Central memory CD8-positive, alpha-beta T cell (primary cell): ENCODE data around the gene B4GALNT1.

Source experiments
- ATAC-seq: fragments of 150-1000 bp; cut with Tn5 transposase; replicated peaks from 2 replicates; pipeline ENCODE4 v1.10.0; 2022; ENCODE audit warnings: mild to moderate bottlenecking, moderate FRiP score, moderate number of reproducible peaks; ENCODE audit not compliant: poor library complexity, severe bottlenecking; ENCODE audit errors: extremely low read depth
- DNase-seq, 2 donors: peaks; one replicate each; pipeline ENCODE4 v3.0.0; 2021; ENCODE audit warnings: low spot score in 2 of 2
- H3K27ac Mint-ChIP-seq: one replicate; pipeline ENCODE4 v1.8.0; 2022; ENCODE audit warnings: low read depth, mild to moderate bottlenecking, moderate library complexity, mixed read lengths
- H3K27me3 Mint-ChIP-seq: one replicate; pipeline ENCODE4 v1.8.0; 2022; ENCODE audit warnings: mixed read lengths
- H3K36me3 Mint-ChIP-seq: one replicate; pipeline ENCODE4 v1.8.0; 2022; ENCODE audit warnings: mild to moderate bottlenecking, moderate library complexity, mixed read lengths; ENCODE audit not compliant: insufficient read depth
- H3K4me1 Mint-ChIP-seq: one replicate; pipeline ENCODE4 v1.8.0; 2022; ENCODE audit warnings: mixed read lengths
- H3K4me3 Mint-ChIP-seq: one replicate; pipeline ENCODE4 v1.8.0; 2022; ENCODE audit warnings: mild to moderate bottlenecking, moderate library complexity, mixed read lengths
- H3K9me3 Mint-ChIP-seq: one replicate; pipeline ENCODE4 v1.8.0; 2022; ENCODE audit warnings: mixed read lengths

B4GALNT1 gene

DNA sequence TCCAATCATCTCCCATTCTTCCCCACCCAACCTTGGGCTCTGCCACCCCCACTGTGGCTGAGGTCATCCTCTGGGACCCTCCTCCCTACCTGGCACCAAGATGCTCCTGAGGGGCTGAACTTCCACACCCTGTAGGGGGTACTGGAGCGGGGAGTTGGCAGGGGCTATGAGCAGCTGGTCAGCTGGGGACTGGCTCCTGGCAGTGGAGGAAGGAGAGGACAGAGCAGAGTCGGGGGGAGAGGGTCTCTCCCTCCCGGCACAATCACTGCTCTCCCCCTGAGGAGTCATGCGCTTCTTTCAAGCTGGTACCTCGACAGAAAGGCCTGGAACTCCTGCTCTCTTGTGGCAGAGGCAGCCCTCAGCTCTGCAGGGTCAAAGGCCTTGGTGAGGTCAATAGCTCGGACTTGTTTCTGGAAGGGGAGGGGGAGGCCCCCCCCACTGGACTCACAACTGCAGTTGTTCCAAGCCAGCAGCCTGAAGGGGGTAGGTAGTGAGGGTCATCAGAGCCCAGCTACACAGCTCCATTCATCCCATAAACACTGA, 2.0 kb downstream of the B4GALNT1 start:
- H3K9me3 Mint-ChIP-seq = no peaks in the 10 kb centered on the region
- H3K36me3 Mint-ChIP-seq = no peaks in the 10 kb centered on the region
- peaks cover 67% of the 10 kb centered on the region for H3K27me3 Mint-ChIP-seq
- H3K4me3 Mint-ChIP-seq = no peak overlapping the region
- no peak overlapping the region for H3K27ac Mint-ChIP-seq
- ATAC-seq (no peak), DNase-seq (peak in 1 of 2 donors; percentile 12)
- peaks cover 9% of the 10 kb centered on the region for H3K4me1 Mint-ChIP-seq

DNA sequence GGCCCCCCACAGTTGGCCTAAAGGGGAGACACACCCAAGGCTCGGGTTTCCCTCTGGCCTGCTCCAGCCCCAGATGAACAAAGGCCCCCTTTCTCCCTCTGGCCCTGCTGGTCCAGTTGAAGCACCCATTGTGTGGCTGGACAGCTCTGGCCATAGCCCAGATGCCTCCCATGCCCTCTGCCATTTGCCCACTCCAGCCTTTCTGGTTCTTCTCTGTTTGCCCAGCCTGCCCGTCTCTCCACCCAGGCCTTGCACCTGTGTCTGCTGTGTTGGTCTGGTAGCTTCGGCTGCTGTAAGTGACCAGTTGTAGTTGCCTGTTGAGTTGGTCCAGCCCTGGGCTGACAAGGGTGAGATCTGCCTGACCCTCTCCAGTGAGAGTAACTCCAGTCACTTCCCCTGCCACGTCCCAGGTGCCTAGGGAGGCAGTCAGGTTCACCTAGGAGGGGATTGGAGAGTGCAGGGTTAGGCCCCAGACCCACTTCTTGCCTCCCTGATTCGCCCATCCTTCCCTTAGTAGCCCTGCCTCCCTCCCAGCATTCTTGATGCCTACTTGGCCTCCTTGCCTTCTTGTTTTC, 3.0 kb downstream of the B4GALNT1 start:
- H3K4me1 Mint-ChIP-seq = peaks cover 9% of the 10 kb centered on the region
- DNase-seq (peak in 1 of 2 donors; percentile 12), ATAC-seq (no peak)
- no peaks in the 10 kb centered on the region for H3K36me3 Mint-ChIP-seq
- H3K4me3 Mint-ChIP-seq = no peak overlapping the region
- H3K9me3 Mint-ChIP-seq = no peaks in the 10 kb centered on the region
- H3K27me3 Mint-ChIP-seq = peaks cover 76% of the 10 kb centered on the region
- H3K27ac Mint-ChIP-seq = no peak overlapping the region

DNA sequence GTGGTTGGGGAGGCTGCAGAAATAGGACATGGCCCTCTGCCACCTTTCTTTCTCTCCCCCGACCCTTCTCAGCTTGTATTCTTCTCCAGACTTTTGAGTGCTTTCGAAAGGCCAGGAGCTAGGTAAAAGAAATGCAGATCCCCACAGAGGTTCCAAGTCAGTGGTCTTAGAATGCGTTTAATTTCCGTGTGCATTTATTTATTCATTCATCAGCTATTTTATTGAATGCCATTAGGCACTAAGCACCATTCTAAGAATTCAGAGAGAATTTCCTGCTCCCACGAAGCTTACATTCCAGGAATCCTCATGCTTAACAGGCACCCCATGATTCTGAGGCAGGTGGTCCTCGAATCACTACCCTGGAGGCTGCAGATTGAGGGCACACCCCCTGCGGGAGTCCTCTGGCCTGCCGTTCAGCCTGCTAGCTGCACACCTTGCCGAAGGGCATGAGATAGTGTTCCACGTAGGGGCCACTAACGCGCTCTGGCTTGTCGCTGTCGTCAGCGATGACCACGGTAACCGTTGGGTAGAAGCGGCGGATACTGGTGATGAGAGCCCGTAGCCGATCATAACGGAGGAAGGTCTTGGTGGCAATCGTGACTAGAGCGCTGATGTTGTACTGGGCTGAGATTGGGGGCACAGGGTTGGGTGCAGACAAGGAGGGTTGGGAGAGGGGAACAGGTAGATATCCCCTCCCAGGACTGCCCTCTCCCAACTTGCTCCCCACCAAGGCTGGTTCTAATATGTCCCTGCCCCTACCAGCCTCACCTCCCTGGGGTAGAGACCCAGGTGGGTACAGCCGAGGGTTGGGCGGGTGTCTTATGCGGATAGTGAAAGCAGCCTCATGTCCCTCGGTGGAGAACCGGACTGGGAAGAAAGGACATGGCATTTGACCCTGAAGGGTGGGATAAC, 4.5 kb downstream of the B4GALNT1 start:
- Mint-ChIP-seq H3K36me3 (no peaks in the 10 kb centered on the region), H3K4me1 (peaks cover 9% of the 10 kb centered on the region), H3K27me3 (peaks cover 87% of the 10 kb centered on the region), H3K27ac (no peak overlapping the region), H3K9me3 (no peaks in the 10 kb centered on the region), H3K4me3 (peak overlapping the region; percentile 8)
- DNase-seq (peak in 1 of 2 donors; percentile 12), ATAC-seq (no peak)

DNA sequence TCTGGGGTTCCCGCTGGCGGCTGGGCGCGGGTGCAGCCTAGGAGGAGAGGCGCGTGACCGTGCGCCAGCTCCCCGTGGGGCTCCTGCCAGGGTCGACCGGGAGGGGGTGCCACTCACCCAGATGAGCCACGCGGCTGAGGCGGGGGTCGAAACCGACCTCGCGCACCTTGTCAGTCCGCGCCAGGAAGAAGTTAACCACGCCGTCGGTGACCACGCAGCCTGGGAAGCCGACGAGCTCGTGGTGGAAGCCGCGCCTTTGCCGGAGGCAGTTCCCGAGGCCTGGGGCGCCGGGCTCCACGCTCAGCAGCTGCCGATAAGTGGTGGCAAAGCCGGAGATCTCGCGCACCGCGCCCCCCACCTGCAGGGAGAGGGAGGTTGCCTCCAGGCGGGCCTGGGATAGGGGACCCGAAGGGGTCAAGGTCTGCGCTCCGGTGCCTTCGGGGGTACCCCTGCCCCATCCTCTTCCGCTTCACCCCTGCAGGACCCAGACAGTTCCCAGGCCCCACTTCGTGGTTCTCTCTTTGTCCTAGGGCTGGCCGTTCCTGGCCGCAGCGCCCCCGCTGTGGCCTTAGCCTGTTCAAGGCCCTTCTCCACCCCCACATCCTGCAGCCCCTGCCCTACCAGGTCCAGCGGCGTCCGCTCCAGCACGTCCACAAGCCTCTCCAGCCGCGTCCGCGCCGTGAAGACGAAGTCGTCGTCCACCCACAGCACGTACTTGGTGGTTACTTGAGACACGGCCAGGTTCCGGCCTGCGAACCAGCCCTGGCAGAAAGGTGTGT, 5.3 kb downstream of the B4GALNT1 start:
- Mint-ChIP-seq H3K4me1 (peaks cover 9% of the 10 kb centered on the region), H3K4me3 (peak overlapping the region; percentile 8), H3K36me3 (no peaks in the 10 kb centered on the region), H3K9me3 (no peaks in the 10 kb centered on the region), H3K27ac (no peak overlapping the region), H3K27me3 (peaks cover 90% of the 10 kb centered on the region)
- DNase-seq = peak in 1 of 2 donors; percentile 13
- no peak for ATAC-seq

DNA sequence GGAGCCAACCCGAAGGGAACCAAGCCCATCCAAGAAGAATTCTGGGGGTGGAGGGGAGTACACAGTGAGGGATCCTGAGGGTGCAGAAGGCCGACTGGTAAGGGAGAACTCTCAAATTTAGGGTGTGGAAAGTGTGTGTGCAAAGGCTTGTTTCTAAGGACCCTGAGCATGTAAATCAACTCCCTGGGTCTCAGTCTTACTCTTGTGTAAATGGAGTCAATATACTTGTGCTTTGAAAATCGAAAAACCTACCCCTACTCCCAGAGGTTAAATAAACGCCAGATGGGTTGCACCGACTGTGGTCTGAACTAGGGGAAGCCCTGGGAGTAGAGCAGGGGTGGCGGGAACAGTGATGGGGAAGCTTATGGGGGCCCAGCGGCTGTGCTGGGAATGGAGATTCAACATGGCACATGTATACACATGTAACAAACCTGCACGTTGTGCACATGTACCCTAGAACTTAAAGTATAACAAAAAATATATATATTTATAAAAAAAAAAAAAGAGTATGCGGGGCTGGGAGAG, 6.0 kb downstream of the B4GALNT1 start:
- Mint-ChIP-seq H3K36me3 (no peaks in the 10 kb centered on the region), H3K9me3 (no peaks in the 10 kb centered on the region), H3K27ac (no peak overlapping the region), H3K27me3 (peaks cover 91% of the 10 kb centered on the region), H3K4me1 (peaks cover 7% of the 10 kb centered on the region), H3K4me3 (no peak overlapping the region)
- ATAC-seq = no peak
- no peak for DNase-seq

DNA sequence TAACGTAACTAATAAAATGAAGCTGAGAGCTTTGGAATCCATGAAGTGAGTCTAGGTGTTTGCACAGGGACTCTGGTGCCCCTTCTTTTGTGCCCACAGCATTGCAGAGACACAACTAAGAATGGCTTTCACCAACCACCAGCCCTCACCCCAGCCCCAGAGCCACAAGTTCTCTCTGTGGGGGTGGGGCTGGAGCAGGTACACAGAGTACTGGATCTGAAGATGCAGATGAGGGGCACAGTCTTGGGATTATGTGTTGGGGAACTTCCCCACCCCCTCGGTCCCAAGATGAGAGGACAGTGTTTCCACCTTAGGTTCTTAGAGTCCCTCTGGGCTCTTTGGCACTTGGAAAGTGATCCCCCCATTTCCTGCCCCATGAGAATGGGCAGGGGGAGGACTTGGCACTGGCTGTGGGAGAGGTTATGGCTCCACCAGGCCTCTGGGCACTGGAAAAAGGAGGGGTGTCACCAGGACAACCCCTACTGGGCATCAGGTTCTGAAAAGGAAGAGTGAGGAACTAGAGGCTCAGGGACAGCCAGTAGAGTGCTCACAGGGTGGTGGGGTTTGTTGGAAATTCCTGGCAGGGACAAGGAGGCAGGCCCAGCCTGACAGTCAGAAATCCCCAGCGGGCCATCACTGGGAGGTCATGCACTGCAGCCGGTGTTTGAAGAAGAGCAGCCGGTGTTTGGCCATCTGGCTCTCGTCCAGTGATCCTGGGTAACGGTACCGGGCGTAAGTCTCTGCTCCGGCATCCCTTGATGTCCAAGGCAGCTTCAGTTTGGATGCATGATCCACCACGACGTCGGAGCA, 6.7 kb downstream of the B4GALNT1 start:
- H3K27me3 Mint-ChIP-seq = peaks cover 91% of the 10 kb centered on the region
- peaks cover 10% of the 10 kb centered on the region for H3K4me1 Mint-ChIP-seq
- no peaks in the 10 kb centered on the region for H3K9me3 Mint-ChIP-seq
- H3K36me3 Mint-ChIP-seq = peaks cover under 1% of the 10 kb centered on the region
- ATAC-seq (no peak), DNase-seq (no peak)
- H3K4me3 Mint-ChIP-seq = no peak overlapping the region
- H3K27ac Mint-ChIP-seq = no peak overlapping the region

DNA sequence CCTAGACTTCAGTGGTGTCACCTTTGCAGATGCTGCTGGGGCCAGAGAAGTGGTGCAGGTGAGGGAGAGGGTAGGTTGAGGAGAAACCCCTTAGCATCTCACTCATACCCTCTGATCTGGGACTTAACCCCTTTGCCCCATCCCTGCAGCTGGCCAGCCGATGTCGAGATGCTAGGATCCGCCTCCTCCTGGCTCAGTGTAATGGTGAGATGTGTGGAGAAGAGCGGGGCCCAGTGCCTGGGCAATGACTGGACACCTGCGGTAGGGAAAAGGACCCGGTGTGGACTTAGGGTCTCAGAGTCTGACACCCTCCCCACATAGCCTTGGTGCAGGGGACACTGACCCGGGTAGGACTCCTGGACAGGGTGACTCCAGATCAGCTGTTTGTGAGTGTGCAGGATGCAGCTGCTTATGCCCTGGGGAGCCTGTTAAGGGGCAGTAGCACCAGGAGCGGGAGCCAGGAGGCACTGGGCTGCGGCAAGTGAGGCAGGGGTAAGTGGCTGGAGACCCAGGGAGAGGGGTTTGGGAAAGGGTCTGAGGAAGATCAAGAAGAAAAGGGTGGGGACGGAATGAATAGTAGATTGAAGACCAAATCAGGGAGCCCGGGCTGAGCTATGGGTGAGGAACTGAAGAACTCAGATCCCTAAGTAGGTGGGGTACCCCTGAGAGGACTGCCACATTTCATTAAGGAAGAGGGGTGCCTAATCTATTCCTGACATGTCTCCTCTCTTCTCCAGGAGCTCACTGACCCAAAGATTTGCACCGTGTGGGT, 7.6 kb downstream of the B4GALNT1 start:
- no peak for DNase-seq

DNA sequence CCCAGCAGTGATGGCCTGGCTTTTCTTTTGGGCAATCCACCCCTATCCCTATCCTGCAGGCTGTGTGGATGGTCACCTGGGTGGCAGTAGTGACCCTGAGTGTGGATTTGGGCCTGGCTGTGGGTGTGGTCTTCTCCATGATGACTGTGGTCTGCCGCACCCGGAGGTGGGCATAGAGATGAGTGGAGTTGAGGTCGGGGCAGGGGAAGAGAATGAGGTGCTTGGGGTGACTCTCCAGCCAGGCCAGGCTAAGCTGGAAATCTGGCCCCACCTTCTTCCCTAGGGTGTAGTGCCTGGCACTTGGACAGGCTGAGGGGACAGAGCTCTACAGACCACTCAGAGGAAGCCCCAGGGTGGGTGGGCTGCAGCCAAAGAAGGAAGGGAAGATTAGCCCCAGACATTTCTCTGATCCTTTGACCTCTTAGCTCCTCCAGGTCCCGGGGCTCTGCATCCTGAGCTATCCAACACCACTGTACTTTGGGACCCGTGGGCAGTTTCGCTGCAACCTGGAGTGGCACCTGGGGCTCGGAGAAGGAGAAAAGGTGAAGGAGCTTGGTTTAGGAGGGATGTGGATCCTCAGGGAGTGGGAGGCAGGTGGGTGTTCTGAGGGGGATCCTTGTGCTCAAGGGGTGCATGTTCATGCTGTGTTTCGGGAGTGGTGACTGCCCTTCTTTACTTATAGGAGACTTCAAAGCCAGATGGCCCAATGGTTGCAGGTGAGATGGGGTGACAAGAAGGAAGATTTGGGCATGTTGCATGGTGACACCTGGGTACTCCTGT, 8.4 kb downstream of the B4GALNT1 start:
- Mint-ChIP-seq H3K4me3 (no peak overlapping the region), H3K9me3 (no peaks in the 10 kb centered on the region), H3K36me3 (peaks cover 6% of the 10 kb centered on the region), H3K4me1 (peaks cover 22% of the 10 kb centered on the region), H3K27me3 (peaks cover 94% of the 10 kb centered on the region), H3K27ac (no peak overlapping the region)
- DNase-seq (no peak), ATAC-seq (no peak)

More for the DNA sequence above, 7.6 kb downstream of the B4GALNT1 start:
- H3K9me3 Mint-ChIP-seq = no peaks in the 10 kb centered on the region
- no peak overlapping the region for H3K4me3 Mint-ChIP-seq
- peaks cover 19% of the 10 kb centered on the region for H3K4me1 Mint-ChIP-seq
- no peak overlapping the region for H3K27ac Mint-ChIP-seq
- H3K27me3 Mint-ChIP-seq = peaks cover 91% of the 10 kb centered on the region
- H3K36me3 Mint-ChIP-seq = peaks cover 5% of the 10 kb centered on the region
- ATAC-seq = no peak

DNA sequence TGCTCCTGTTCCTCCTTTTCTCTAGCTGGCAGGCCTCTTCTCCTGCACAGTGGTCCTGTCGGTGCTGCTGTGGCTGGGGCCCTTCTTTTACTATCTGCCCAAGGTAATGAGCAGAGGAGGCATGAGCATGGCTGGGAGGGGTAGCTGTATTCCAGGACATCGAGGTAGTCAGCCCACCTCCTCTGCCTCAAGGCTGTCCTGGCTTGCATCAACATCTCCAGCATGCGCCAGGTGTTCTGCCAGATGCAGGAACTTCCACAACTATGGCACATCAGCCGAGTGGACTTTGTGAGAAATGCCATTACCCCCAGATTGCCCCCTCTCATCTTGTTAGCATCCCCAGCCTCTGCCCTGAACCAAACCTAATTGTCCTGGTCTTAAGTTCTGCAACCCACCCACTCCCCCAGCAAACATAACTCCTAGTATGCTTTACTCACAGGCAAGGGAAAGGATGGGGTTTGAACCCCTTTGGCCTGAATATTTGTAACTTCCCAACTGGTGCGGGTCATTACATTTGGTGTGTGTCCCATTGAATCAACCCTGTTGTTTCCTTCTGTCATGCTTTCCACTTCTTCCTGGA, 9.1 kb downstream of the B4GALNT1 start:
- no peak overlapping the region for H3K4me3 Mint-ChIP-seq
- H3K4me1 Mint-ChIP-seq = peaks cover 22% of the 10 kb centered on the region

DNA sequence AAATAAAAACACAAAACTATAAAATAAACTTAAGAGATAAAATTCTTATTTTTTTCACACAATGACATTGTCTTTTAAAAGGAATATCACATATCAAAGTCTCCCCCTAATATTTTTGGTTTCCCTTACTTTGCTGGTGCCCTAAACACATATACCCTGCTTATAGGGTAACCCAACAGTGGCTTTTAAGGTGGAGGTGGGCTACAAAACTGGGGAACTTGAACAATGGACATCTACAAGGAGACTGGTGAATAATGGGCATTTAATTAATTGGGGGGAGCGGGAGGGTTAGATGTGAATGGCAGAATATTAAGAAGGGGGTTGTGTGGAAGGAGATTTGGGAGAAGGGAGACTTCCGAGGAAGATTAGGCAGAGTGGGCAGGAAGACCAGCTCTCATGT, 9.6 kb downstream of the B4GALNT1 start:
- peaks cover 6% of the 10 kb centered on the region for H3K36me3 Mint-ChIP-seq
- H3K27me3 Mint-ChIP-seq = peaks cover 99% of the 10 kb centered on the region
- H3K9me3 Mint-ChIP-seq = no peaks in the 10 kb centered on the region
- no peak overlapping the region for H3K27ac Mint-ChIP-seq
- H3K4me1 Mint-ChIP-seq = peaks cover 22% of the 10 kb centered on the region
- H3K4me3 Mint-ChIP-seq = no peak overlapping the region
- no peak for DNase-seq
- no peak for ATAC-seq

More for the DNA sequence above, 9.1 kb downstream of the B4GALNT1 start:
- DNase-seq (no peak), ATAC-seq (no peak)
- Mint-ChIP-seq H3K27ac (no peak overlapping the region), H3K27me3 (peaks cover 99% of the 10 kb centered on the region), H3K9me3 (no peaks in the 10 kb centered on the region), H3K36me3 (peaks cover 6% of the 10 kb centered on the region)
